Adrenal gland (tissue), 5 donors: ENCODE measurements around the gene CDC5L.

Experiments used
- POLR2A ChIP-seq, 2 donors: fragments of 450-650 bp; IDR thresholded peaks; one replicate each; pipeline ENCODE4 v1.6.1; 2017; ENCODE audit warnings: antibody characterized with exemption in 2 of 2, mild to moderate bottlenecking in 2 of 2, moderate library complexity in 1 of 2
- TF ChIP-seq, protein P1 (sequence below), 6 experiments: fragments of 450-650 bp in 4 of 6; fragments of 200-600 bp in 2 of 6; sonication (generic) in 1 of 6; IDR thresholded peaks; 1 replicate in 5 of 6; 2 replicates in 1 of 6; pipeline versions ENCODE4 v1.5.1 to v1.8.0; 2016 to 2021; ENCODE audit warnings: antibody characterized with exemption in 6 of 6, mild to moderate bottlenecking in 2 of 6, moderate library complexity in 1 of 6
- donor health status: DM: no; HTN: no; CAD: no.

DNA sequence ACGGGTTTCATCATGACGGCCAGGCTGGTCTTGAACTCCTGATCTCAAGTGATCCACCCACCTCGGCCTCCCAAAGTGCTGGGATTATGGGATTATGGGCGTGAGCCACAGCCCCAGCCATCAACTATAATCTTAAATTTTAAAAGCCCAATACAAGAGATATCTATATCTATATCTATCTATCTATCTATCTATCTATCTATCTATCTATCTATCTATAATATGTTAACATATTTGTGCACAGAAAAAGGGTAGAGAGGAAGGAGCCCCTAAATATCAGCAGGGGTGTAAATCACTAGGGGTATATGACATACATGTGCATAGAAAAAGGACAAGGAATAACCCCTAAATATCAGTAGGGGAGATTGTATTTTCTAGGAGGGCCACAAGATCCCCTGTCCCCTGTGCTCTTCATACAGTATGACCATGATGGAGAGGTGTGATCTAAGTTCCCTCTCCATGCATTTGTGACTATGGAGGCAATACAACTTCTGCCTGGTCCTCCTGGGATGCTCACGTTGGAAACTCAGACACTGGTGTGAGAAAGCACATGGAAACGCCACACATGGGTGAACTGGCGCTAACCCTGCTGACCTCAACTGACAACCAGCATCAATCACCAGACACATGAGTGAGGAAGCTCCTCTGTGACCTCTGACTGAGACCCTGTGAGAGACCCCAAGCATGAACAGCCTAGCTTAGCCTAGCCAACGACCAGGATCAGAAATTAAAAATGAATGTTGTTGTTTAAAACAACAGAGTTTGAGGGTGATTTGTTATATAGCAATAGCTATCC lies 46.2 kb upstream of the CDC5L start:
- TF ChIP-seq, protein P1, sequence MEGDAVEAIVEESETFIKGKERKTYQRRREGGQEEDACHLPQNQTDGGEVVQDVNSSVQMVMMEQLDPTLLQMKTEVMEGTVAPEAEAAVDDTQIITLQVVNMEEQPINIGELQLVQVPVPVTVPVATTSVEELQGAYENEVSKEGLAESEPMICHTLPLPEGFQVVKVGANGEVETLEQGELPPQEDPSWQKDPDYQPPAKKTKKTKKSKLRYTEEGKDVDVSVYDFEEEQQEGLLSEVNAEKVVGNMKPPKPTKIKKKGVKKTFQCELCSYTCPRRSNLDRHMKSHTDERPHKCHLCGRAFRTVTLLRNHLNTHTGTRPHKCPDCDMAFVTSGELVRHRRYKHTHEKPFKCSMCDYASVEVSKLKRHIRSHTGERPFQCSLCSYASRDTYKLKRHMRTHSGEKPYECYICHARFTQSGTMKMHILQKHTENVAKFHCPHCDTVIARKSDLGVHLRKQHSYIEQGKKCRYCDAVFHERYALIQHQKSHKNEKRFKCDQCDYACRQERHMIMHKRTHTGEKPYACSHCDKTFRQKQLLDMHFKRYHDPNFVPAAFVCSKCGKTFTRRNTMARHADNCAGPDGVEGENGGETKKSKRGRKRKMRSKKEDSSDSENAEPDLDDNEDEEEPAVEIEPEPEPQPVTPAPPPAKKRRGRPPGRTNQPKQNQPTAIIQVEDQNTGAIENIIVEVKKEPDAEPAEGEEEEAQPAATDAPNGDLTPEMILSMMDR (IDR thresholded peaks at IDR 0.05) = no peak
- TF ChIP-seq POLR2A (IDR thresholded peaks at IDR 0.05) = no peak
